ENCODE results near the gene BLMH. TPM values are rescaled to one million over a fixed set of nuclear protein-coding genes. Genes with fewer than 3 reads are reported as not detected.

The BLMH gene
- total and polyA plus RNA-seq, 4 donors, result 4.2 to 17.5 (median 12.9) TPM

- WGBS, result 79% methylated on average over 7 of the region's 7 CpGs
- Histone ChIP-seq H3K4me1 (ENCODE audit: control insufficient read depth in 4 of 4, insufficient read depth in 4 of 4, low read length in 3 of 4) (no peaks in the 10 kb centered on the region), H3K27me3 (ENCODE audit: control insufficient read depth in 4 of 4, insufficient read depth in 4 of 4, low read length in 3 of 4) (no peaks in the 10 kb centered on the region), H3K36me3 (ENCODE audit: control insufficient read depth in 4 of 4, insufficient read depth in 3 of 4, low read depth in 1 of 4, low read length in 3 of 4) (no peaks in the 10 kb centered on the region), H3K9me3 (ENCODE audit: control insufficient read depth in 4 of 4, low read length in 3 of 4) (no peaks in the 10 kb centered on the region), H3K4me3 (ENCODE audit: low read depth in 1 of 3, low read length in 3 of 3) (no peak overlapping the region), H3K27ac (ENCODE audit: low read depth in 1 of 2, low read length in 2 of 2) (no peak overlapping the region), H3K9ac (ENCODE audit: low read depth in 1 of 2, low read length in 2 of 2) (no peak overlapping the region)
- DNase-seq (ENCODE audit: low spot score), result no peak
- TF ChIP-seq HNF4G (IDR thresholded peaks at IDR 0.05), result no peak
- TF ChIP-seq EGR1 (IDR thresholded peaks at IDR 0.05; ENCODE audit: low read depth in 2 of 2), result no peak
- TF ChIP-seq HNF4A (conservative IDR thresholded peaks at IDR 0.05), result no peak
- no peak for TF ChIP-seq YY1 (IDR thresholded peaks at IDR 0.05)
- TF ChIP-seq GABPA (IDR thresholded peaks at IDR 0.05 in 1 of 2, conservative IDR thresholded peaks at IDR 0.05 in 1 of 2), result no peak
- TF ChIP-seq TAF1 (conservative IDR thresholded peaks at IDR 0.05), result no peak
- TF ChIP-seq FOXA1 (IDR thresholded peaks at IDR 0.05), result no peak
- TF ChIP-seq REST (IDR thresholded peaks at IDR 0.05), result no peak
- TF ChIP-seq JUND (IDR thresholded peaks at IDR 0.05), result no peak
- no peak for TF ChIP-seq NR2F2 (IDR thresholded peaks at IDR 0.05)
- no peak for TF ChIP-seq MAX (IDR thresholded peaks at IDR 0.05)
- no peak for TF ChIP-seq SP1 (IDR thresholded peaks at IDR 0.05)
- TF ChIP-seq RXRA (IDR thresholded peaks at IDR 0.05), result no peak
- TF ChIP-seq RAD21 (IDR thresholded peaks at IDR 0.05), result no peak
- TF ChIP-seq CTCF (IDR thresholded peaks at IDR 0.05; ENCODE audit: low read depth, low read length, missing input control), result no peak
- TF ChIP-seq ZBTB33 (IDR thresholded peaks at IDR 0.05), result no peak
- TF ChIP-seq FOXA2 (IDR thresholded peaks at IDR 0.05), result no peak
- no peak for TF ChIP-seq ATF3 (IDR thresholded peaks at IDR 0.05)
Observed at GRCh38 chr17:30229012-30229411, 62.7 kb downstream of the BLMH start.
